Central memory CD8-positive, alpha-beta T cell (primary cell): ENCODE data around the gene SASH1.

Experiments used
- ATAC-seq: fragments of 150-1000 bp; cut with Tn5 transposase; replicated peaks from 2 replicates; pipeline ENCODE4 v1.10.0; 2022; ENCODE audit warnings: mild to moderate bottlenecking, moderate FRiP score, moderate number of reproducible peaks; ENCODE audit not compliant: poor library complexity, severe bottlenecking; ENCODE audit errors: extremely low read depth
- DNase-seq, 2 donors: peaks; one replicate each; pipeline ENCODE4 v3.0.0; 2021; ENCODE audit warnings: low spot score in 2 of 2
- H3K27ac Mint-ChIP-seq: one replicate; pipeline ENCODE4 v1.8.0; 2022; ENCODE audit warnings: low read depth, mild to moderate bottlenecking, moderate library complexity, mixed read lengths
- H3K27me3 Mint-ChIP-seq: one replicate; pipeline ENCODE4 v1.8.0; 2022; ENCODE audit warnings: mixed read lengths
- H3K36me3 Mint-ChIP-seq: one replicate; pipeline ENCODE4 v1.8.0; 2022; ENCODE audit warnings: mild to moderate bottlenecking, moderate library complexity, mixed read lengths; ENCODE audit not compliant: insufficient read depth
- H3K4me1 Mint-ChIP-seq: one replicate; pipeline ENCODE4 v1.8.0; 2022; ENCODE audit warnings: mixed read lengths
- H3K4me3 Mint-ChIP-seq: one replicate; pipeline ENCODE4 v1.8.0; 2022; ENCODE audit warnings: mild to moderate bottlenecking, moderate library complexity, mixed read lengths
- H3K9me3 Mint-ChIP-seq: one replicate; pipeline ENCODE4 v1.8.0; 2022; ENCODE audit warnings: mixed read lengths

SASH1 gene

GRCh38 chr6:148509800-148510581 lies 167.4 kb downstream of the SASH1 start:
- Mint-ChIP-seq H3K36me3 (no peaks in the 10 kb centered on the region), H3K4me3 (no peak overlapping the region), H3K4me1 (no peaks in the 10 kb centered on the region), H3K27me3 (peaks cover 71% of the 10 kb centered on the region), H3K27ac (no peak overlapping the region), H3K9me3 (no peaks in the 10 kb centered on the region)
- no peak for ATAC-seq
- no peak for DNase-seq

DNA sequence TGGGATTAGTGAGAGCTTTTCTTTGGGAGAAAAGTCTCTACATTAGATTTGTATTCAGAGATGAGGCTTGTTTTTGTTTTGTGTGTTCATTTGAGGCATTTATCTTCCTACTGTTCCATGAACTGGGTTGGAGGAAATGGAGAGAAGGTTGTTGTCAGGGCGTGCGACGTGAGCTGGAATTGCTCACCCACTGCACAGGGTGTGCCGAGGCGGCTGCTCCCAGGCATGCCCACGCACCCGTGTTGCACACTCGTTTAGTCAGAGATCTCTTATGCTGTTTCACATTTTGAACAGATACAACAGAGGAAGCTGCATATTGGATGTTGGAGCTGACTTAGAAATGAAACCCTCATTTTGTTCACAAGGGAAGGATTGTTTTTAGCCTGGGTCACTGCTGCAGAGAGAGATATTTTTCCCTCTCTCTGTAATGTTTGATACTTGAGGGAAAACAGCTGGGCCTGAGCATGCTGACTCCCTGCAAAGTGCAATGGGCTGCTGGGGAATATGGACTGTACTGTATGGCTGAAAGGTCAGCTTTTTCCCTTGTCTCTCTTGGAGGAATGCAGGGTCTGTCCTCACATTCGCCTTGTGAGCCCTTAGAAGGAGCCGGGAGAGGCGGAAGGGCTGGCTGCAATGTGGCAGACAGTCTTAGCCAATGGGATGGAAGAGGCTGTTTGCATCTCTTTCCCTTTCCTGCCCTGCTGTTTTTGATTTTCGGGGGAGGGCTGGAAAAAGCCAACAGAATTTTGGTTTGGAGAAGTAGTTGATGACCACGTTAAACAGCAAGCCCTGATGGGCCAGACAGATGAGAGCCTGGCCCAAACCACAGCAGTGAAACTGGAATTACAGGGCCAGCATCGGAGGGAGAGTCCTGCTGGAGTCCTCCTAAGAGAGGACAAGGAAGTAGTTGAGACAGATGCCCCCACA lies 170.8 kb downstream of the SASH1 start:
- Mint-ChIP-seq H3K4me3 (no peak overlapping the region), H3K27ac (no peak overlapping the region)

GRCh38 chr6:148514091-148514845 lies 171.6 kb downstream of the SASH1 start:
- Mint-ChIP-seq H3K4me3 (no peak overlapping the region), H3K27ac (no peak overlapping the region), H3K4me1 (no peaks in the 10 kb centered on the region), H3K36me3 (no peaks in the 10 kb centered on the region), H3K9me3 (no peaks in the 10 kb centered on the region), H3K27me3 (peaks cover 77% of the 10 kb centered on the region)
- DNase-seq (no peak), ATAC-seq (no peak)

More for the DNA sequence above, 170.8 kb downstream of the SASH1 start:
- DNase-seq (no peak), ATAC-seq (no peak)
- Mint-ChIP-seq H3K4me1 (no peaks in the 10 kb centered on the region), H3K36me3 (no peaks in the 10 kb centered on the region), H3K27me3 (peaks cover 80% of the 10 kb centered on the region), H3K9me3 (no peaks in the 10 kb centered on the region)

- Mint-ChIP-seq H3K4me1 (no peaks in the 10 kb centered on the region), H3K4me3 (no peak overlapping the region), H3K27me3 (peaks cover 70% of the 10 kb centered on the region), H3K36me3 (no peaks in the 10 kb centered on the region), H3K27ac (no peak overlapping the region), H3K9me3 (no peaks in the 10 kb centered on the region)
- DNase-seq (no peak), ATAC-seq (no peak)
Measured at GRCh38 chr6:148516217-148516616, 173.6 kb downstream of the SASH1 start.

GRCh38 chr6:148516617-148517016 lies 174.0 kb downstream of the SASH1 start:
- H3K4me3 Mint-ChIP-seq = no peak overlapping the region
- H3K27me3 Mint-ChIP-seq = peaks cover 66% of the 10 kb centered on the region
- DNase-seq (no peak), ATAC-seq (no peak)
- no peaks in the 10 kb centered on the region for H3K9me3 Mint-ChIP-seq
- H3K36me3 Mint-ChIP-seq = no peaks in the 10 kb centered on the region
- no peak overlapping the region for H3K27ac Mint-ChIP-seq
- no peaks in the 10 kb centered on the region for H3K4me1 Mint-ChIP-seq

- H3K9me3 Mint-ChIP-seq = no peaks in the 10 kb centered on the region
- no peak overlapping the region for H3K4me3 Mint-ChIP-seq
- ATAC-seq (no peak), DNase-seq (no peak)
- no peak overlapping the region for H3K27ac Mint-ChIP-seq
- H3K27me3 Mint-ChIP-seq = peaks cover 57% of the 10 kb centered on the region
- no peaks in the 10 kb centered on the region for H3K4me1 Mint-ChIP-seq
- H3K36me3 Mint-ChIP-seq = no peaks in the 10 kb centered on the region
Measured at GRCh38 chr6:148517470-148517869, 174.8 kb downstream of the SASH1 start.

DNA sequence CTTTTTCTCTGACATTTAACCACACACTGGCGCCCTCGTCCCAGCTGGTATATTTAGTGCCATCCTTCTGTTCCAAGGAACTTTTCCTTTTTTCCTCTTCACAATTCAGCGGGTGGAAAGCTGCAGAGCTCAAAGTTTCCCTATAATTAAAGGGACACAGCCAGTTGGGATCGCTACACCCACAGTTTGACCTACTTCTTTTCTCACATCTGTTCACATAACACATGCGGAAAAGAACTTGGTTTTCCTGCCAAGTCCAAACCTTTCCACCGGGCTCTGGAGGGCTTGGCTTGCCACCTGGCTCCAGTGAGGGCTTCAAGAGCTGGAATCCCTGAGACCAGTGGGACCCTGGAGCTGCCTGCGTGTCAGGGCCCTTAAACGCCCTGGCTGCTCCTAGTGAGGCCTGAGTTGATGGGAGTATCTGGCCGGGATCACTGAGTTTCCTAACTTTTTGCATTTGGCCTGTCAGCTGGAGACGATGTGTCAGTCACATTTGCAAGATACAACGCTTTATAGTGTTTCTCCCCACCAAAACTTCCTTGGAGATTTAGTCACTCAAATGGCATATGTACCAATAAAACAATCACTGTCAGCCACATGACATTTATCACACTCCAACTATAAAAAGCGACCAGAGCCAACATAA lies 176.0 kb downstream of the SASH1 start:
- Mint-ChIP-seq H3K4me1 (no peaks in the 10 kb centered on the region), H3K27me3 (peaks cover 46% of the 10 kb centered on the region), H3K27ac (no peak overlapping the region), H3K4me3 (no peak overlapping the region), H3K36me3 (no peaks in the 10 kb centered on the region), H3K9me3 (no peaks in the 10 kb centered on the region)
- ATAC-seq (no peak), DNase-seq (no peak)

- Mint-ChIP-seq H3K36me3 (no peaks in the 10 kb centered on the region), H3K27ac (no peak overlapping the region), H3K4me1 (no peaks in the 10 kb centered on the region), H3K9me3 (no peaks in the 10 kb centered on the region), H3K27me3 (peaks cover 32% of the 10 kb centered on the region), H3K4me3 (no peak overlapping the region)
- DNase-seq (no peak), ATAC-seq (no peak)
Measured at GRCh38 chr6:148520109-148520841, 177.6 kb downstream of the SASH1 start.

DNA sequence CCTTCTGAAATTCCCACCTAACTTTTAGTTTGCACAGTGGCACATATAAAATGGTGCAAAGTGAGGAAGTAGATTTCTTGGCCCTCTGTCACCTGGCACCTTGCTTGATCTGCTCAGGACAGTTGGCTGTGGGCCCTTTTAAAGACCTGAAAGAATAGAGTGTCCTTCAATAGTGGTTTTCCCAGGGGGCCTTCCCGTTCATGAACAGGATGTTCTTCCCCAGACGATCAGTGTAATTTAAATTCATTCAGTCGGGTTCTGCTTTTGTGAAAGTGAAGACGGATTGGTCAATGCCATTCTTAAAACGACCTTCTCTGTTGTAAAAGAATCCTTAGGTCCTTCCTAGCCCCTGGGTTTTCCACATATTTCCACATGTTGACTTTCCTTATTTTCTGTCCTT lies 178.5 kb downstream of the SASH1 start:
- DNase-seq (no peak), ATAC-seq (no peak)
- no peaks in the 10 kb centered on the region for H3K36me3 Mint-ChIP-seq
- H3K4me3 Mint-ChIP-seq = no peak overlapping the region
- H3K27ac Mint-ChIP-seq = no peak overlapping the region
- no peaks in the 10 kb centered on the region for H3K4me1 Mint-ChIP-seq
- H3K9me3 Mint-ChIP-seq = no peaks in the 10 kb centered on the region
- peaks cover 26% of the 10 kb centered on the region for H3K27me3 Mint-ChIP-seq

GRCh38 chr6:148521586-148521985 lies 178.9 kb downstream of the SASH1 start:
- Mint-ChIP-seq H3K36me3 (no peaks in the 10 kb centered on the region), H3K9me3 (no peaks in the 10 kb centered on the region), H3K4me1 (no peaks in the 10 kb centered on the region), H3K27me3 (peaks cover 23% of the 10 kb centered on the region), H3K27ac (no peak overlapping the region), H3K4me3 (no peak overlapping the region)
- ATAC-seq = no peak
- DNase-seq = no peak

- Mint-ChIP-seq H3K36me3 (no peaks in the 10 kb centered on the region), H3K27me3 (peaks cover 9% of the 10 kb centered on the region), H3K9me3 (no peaks in the 10 kb centered on the region), H3K27ac (no peak overlapping the region), H3K4me3 (no peak overlapping the region), H3K4me1 (no peaks in the 10 kb centered on the region)
- no peak for DNase-seq
- ATAC-seq = no peak
Measured at GRCh38 chr6:148523048-148523447, 180.4 kb downstream of the SASH1 start.
